Medulla oblongata (tissue), 1 donor: ENCODE data around the gene CNIH2.
"Not testable (repeated sequence)": the region's sequence is repeated elsewhere in the genome, so short reads cannot be mapped to it uniquely, and the experiment has no call there.

Experiments
- DNase-seq: peaks from one replicate; pipeline ENCODE4 v3.0.0-alpha.2; 2015; ENCODE audit errors: extremely low spot score

The CNIH2 gene

DNA sequence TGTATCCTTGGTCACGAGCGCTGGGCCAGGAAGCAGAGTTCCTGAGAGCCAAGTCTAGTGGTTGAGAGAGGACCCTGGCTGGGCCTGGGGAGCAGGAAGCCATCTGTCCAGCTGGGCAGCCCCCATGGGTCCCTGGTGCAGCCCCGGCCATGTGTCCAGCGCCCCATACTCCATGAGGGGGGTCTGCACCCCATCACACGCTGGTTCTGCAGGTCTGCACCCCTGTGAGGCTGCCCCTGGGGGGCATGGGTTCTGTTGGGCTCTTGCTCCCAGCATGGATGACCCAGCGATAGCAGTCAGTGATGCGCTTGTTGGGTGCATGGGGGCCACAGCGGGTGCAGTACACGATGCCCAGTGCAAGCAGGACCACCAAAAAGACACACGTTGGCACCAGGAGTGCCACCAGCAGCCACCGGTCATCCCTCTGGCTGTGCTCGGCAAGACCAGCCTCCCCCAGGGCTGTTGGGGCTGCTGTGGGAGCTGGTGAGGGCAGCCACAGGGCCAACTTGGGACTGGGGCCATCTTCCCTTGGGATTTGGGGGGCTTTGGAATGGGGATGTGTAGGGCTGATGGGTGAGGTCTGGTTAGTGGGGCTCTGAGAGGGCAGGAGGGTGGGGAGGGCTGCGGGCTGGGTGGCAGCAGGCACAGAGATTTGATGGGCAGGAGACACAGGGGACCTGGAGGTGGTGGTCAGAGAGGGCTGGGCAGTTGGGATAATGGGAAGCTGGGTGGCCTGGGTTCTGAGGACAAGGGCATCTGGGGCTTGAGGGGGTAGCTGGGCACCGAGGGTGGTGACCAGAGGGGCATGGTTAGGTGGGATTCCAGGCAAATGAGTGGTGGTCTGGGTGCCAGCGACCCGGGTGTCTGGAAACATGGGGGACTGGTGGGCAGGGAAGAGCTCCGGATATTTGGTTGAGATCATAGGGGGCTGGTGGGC is 36.9 kb downstream of the CNIH2 start:
- DNase-seq = no peak

DNA sequence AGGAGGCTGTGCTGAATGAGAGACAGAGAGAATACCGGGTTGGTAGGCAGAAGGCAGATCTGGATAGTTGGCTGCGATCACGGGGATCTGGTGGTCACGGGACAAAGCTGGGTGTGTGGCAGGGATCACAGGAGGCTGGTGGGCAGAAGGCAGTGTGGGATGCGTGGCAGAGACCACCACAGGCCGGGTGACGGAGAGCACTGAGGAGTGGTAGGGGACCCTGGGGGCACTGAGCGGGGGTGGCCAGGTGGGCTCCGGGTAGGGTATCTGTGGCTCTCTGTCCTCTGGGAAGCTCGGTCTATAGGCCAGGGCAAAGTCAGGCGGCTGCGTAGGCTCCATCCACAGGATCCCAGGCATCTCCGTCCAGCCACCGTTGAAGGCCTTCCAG is 37.5 kb downstream of the CNIH2 start:
- no peak for DNase-seq

DNA sequence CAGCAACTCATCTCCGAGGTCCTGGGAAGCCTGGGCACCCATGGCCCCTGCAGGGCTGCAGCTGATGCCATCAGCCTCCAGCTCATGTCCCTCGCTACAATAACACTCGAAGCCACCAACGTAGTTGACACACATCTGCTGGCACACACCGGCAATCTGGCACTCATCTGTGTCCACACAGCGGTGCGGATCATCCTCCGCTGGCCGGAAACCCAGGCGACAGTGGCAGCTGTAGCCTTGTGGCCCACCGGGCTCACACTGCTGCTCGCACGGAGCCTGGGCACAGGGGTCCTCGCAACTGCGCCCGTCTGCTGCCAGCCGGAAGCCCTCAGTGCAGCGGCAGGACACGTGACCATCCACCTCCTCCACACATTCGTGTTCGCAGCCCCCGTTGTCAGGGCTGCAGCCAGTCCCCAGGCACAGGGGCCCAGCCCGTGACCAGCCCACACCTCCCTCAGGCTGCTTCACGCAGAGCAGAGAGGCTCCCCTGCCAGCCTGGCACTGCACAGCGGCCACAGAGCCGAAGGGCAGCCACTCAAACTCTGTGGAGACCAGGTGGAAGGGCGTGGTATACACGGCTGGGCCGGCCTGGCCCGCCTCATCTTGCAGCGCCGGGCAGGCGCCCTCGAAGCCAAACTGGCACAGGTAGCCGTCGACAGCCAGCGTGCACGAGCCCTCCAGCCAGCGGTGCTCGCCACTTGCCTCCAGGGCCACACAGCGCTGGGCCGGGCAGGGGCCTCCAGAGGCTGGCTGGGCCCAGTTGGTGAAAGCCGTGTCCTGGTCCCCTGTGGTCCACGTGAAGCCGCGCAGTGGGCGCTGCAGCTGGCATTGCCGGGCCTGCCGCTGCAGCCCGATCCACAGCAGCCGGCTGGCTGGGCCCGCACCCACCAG is 38.2 kb downstream of the CNIH2 start:
- DNase-seq = no peak

DNA sequence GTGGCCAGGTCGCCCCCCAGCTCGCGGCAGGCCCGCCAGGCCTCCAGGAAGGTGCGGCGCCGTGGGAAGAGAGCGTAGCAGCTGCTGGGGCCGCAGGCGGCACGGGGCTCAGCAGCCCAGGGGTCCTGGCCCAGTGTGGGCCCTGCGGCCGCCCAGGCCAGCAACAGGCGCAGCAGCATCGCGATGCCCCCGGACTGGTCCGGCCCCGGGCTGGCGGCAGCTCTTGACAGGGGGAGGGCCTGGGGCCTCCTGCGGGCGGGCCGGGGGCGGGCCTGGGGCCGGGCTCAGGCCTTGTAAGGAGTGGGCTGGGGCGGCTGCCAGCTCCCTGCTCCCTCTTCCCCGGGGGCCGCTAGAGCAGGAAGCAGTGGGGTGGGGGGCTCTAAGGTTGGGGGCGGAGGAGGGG is 38.9 kb downstream of the CNIH2 start, which contains the start of gene CD248:
Gene CD248, minus strand, starts transcription at position 196 of the 403 bp plus-strand sequence. Its CDS starts 17 bp downstream, at position 179.
- no peak for DNase-seq

DNA sequence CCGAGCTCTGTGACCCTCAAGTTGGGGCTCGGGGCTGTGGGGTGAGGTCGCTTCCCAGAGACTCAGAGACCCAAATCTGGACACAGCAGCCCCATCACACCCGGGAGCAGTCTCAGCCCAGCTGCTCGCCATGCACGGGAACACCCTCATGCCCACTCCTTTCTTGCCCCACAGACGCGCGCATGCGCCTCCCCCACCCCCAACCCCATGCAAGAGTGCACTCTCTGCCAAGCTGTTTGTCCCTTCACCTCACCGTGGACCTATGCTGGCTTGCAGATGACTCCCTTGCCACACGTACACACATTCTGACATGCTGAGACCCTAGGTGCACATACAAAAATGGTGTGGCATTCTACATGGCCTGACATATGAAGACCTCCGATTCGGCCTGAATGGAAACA is 39.3 kb downstream of the CNIH2 start:
- no peak for DNase-seq

DNA sequence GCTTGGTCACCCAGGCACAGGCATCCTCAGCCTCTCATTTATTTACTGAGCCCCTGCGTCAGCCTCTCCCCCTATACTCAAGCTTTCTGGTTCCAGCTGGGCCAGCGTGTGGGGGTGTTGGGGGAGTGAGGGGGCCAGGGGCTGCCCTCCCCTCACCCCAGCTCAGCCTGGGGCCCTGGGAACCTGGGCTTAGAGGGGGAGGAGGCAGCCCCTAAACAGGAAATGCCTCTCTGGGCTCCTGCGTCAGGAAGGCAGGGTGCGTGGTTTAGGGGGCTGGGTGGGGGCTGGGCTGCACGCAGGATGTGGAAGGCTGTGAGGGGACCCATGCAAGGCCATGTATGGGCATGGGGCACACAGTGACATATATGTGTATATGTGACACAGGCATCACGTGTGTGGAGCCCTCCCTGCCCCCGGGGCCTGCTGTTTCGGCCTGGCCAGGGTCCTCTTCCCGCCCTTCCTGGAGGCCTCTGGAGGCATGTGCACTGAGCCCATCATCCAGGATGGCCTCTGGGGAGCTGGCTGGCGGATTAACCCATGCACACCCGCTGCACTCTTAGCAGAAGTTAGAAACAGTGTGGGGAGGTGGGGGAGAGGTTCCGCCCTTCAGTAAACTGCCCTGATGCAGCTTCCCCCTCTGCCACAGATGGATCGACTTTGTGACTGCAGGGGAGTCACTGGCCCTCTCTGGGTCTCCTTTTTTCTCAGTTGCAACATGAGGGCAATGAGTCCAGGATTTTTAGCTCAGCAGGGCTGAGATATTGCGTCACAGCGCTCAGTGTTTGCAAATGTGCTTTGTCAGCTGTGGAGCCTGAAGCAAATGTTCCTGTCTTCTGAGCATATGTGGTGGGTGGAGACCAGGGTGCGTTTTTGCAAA is 40.0 kb downstream of the CNIH2 start:
- no peak for DNase-seq

DNA sequence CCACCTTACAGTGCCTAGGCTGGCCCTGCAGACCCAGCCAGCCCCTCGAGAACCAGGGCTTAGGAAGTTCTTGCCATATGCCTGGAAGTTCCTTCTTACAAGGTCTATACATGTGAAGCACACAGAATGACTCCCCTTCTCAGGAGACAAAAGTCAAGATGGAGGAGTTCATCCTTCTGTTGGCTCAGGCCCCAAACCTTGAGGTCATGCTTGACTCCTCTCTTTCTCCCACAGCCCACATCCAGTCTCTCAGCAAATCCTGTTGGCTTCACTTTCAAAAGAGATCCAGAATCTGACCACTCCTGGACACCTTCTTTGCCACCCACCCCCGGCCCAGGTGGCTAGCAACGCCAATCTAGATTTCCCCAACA is 40.6 kb downstream of the CNIH2 start:
- no peak for DNase-seq

DNA sequence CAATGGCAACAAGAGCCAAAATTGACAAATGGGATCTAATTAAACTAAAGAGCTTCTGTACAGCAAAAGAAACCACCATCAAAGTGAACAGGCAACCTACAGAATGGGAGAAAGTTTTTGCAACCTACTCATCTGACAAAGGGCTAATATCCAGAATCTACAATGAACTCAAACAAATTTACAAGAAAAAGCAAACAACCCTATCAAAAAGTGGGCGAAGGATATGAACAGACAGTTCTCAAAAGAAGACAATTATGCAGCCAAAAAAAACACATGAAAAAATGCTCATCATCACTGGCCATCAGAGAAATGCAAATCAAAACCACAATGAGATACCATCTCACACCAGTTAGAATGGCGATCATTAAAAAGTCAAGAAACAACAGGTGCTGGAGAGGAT is 42.3 kb downstream of the CNIH2 start:
- DNase-seq = not testable (repeated sequence)

DNA sequence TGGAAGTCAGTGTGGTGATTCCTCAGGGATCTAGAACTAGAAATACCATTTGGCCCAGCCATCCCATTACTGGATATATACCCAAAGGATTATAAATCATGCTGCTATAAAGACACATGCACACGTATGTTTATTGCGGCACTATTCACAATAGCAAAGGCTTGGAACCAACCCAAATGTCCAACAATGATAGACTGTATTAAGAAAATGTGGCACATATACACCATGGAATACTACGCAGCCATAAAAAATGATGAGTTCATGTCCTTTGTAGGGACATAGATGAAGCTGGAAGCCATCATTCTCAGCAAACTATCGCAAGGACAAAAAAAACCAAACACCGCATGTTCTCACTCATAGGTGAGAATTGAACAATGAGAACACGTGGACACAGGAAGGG is 42.8 kb downstream of the CNIH2 start:
- not testable (repeated sequence) for DNase-seq

DNA sequence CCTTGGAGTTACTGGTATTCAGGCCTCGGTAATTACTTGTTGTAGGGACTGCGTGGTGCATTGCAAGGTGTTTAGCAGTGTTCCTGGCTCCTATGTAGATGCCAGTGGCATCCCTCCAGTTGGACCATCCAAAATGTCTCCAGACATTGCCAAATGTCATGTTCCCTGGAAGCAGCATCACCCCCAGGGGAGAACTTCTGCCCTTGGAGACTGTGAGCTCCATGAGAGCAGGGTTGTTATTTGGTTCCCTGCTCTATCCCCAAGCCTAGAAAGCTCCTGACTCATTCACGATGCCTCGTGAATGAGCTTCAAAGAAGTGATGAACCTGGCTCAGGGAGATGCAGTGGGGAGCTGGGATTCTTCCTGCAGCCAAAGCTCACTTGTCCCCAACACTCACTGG is 43.6 kb downstream of the CNIH2 start:
- no peak for DNase-seq

DNA sequence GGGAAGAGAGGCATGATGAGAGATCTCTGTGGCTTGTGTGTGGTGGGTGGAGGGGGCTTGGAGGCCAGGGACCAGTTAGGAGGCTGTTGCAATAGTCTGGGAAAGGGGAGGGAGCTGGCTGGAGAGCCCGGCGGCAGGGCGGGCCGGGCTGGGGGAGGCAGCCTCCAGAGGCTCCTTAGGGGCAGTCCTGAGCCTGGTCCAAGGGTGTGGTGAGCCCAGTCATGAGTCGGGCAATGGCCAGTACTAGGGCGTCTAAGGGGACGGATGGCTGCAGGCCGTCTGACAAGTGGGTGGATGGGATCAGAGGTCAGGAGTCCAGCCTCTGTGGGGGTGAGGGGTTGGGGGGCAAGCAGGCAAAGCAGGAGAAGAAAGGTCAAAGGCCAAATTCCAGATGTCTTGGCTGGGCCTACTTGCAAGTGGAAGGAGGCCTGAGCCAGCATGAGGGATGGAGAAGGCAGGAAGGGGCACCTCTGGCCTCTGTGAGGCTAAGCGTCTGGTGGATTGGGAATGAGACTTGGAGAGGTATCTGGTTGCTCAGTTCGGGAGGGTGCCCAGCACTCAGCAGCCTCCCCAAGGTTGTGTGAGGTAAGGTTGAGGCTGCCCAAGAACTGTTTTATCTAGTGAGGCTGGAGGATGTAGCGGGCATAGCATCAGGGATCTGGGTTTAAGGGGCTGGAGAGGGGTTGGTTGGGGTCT is 44.9 kb downstream of the CNIH2 start:
- no peak for DNase-seq

DNA sequence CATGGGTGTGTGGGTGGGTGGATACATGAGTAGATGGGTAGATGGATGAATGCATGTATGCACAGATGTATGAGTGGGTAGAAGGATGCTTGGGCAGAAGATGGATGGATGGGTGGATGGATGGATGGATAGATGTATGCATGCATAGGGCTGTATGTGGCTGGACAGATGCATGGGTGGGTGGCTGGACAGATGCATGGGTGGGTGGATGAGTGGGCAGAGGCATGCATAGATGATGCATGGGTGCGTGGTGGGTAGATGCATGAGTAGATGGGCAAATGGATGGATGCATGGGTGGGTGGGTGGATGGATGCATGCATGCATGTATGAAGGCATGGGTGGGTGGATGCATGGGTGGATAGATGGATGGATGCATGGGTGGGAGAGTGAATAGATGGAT is 45.7 kb downstream of the CNIH2 start:
- DNase-seq = no peak

DNA sequence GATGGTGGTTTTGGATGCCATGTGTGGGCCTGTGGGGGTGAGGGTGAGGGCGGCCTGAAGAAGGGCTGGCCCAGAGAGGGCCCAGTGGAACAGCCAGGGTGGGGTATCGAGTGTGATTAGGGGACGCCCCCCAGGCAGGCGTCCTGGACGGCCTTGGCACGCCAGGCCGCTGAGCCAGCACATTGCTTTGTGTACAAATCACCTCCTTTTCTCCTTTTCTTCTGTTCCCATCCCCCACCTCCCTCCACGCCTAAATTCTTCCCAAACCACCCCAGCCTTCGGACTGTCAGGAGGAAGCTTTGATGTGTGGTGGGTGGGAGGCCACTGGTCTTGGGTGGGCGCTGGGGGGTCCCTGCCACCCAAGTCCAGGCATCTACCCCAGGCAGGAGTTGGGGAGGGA is 46.7 kb downstream of the CNIH2 start:
- no peak for DNase-seq

DNA sequence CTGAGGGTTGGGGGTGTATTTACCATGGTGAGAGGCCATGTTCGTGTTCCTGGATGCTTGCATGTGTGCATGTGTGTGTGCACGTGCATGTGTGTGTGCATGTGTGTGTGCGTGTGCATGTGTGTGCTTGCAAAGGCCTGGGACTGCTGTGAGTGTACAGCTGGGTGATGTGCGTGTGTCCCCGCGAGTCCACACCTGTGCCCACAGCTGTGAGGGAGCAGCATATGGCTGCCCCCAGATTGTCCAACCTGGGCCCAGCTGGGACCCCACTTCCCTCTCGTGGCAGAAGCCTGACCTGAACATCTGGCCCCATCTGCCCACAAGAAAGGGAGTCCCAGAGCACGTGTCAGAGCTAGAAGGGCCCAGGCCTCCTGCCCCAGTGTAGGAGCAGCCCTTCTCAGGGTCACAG is 47.3 kb downstream of the CNIH2 start:
- DNase-seq = no peak

DNA sequence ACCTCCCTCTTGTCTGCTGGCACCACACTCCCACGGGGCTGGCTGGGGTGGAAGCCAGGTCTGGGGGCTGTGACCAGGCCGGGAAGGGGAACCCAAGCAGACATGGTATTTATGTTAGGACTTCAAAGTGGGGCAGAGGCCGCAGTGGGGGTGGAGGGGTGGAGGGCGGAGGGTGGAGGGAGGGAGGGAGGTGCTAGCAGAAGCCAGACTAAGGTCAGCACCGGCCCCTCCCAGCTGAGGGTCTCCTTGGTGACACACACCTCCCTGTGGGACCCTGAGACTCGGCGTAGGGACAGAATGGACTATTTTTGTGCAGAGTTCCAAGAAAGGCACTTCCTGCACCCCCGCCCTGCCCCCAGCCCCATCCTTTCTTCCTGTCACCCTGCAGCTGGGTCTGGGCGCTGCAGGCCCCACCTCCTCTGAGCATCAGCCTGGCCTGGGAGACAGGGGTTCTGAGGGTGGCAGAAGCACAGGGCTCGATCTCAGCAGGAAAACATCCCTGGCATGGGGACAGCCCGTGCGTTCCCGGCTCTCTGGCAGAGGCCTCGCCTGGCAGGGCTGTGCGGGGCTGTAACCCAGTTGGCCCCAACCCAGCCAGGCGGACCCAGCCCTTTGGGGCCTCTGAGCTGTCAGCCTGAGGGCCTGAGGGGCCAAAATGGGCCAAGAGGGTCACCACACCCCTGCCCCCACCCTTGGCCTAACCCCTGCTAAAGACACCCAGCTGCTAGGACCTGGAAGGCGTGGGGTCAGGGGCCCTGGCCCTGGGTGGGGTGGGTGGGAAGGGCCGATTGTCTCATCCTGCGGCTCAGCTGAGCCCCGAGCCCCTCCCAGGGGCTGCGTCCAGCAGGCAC is 48.5 kb downstream of the CNIH2 start:
- DNase-seq = no peak

DNA sequence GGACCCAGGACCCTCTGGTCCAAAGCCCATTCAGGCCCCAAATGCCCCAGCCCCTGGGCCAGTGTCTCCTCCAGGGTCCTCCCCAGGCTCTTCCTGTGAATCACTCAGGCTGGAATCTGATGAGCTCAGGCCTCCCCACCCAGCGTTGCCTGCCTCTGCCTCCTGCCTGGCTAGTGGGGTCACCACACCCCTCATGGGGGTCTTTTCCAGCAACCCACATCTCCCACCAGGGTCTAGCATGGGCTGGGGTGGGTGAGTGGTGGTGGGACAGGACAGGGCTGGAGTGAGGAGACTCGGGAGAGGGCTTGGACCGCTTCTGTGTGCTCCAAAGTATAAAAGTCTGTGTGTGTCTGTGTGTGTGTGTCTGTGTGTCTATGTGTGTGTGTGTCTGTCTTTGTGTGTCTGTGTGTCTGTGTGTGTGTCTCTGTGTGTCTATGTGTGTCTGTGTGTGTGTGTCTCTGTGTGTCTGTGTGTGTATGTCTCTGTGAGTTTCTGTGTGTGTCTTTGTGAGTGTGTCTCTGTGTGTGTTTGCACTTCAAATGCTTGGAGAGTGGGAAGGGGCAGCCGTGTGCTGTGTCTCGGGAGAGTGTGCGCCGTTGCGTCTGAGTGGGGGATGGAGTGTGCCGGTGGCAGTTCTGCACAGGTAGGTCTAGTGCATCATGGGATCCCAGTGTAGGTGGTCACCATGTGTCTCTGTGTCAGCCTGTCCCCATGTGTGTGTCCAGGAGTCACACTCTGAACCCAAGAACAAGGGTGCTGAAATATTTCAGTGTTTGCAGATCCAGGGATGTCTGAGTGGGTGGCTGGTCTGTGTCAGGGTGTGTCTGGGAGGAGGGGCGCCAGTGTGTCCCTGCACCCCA is 49.4 kb downstream of the CNIH2 start:
- DNase-seq = no peak

DNA sequence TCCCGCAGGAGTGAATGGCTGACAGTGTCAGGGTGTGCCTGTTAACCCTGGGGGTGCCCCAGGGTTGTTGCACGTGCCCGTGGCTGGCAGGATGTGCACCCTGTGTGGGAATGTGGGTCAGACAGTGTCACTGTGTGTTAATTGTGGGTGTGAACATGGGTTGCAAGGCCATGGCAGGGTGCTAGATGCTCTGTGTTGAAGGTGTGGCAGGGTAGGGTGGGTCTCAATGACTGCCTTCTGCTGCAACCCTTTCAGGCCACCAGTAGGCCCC is 50.0 kb downstream of the CNIH2 start:
- no peak for DNase-seq

DNA sequence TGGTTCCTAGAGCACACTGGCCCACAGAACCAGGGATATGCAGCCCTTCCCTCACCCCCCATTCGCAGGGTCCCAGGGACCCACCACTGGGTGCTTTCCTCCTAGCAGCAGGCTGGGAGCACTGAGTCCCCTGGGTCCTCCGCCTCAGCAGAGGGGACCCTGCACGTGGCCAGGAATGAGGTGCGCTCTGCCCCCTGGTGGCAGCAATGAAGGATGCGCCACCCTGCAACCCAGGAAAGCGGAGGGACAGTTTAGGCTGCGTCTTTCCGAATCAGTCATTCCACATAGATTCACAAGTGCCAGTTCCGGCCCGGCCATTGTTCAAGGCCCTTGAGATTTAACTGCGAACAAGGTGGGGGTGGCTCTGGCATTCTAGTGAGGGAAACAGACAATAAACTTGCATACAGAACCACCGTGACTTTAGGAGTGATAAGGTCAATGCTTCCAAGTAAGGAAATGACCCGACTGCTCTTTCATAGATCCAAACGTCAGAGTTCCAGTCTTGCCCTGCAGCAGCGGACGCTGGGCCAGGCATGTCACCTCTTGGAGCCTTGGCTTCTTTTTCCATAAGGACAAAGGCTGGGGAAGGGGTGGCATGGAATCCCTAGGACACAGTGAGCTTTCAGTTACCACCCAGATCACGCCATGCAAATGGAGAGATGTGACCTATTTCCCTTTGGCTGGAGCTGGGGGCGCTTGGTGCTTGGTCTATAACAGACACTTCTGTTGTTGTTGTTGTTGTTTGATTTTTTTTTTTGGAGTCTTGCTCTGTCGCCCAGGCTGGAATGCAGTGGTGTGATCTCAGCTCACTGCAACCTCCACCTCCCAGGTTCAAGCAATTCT is 50.5 kb downstream of the CNIH2 start:
- peak; percentile 71 for DNase-seq
